Dermis blood vessel endothelial cell (primary cell): Measurements from ENCODE around the gene DIAPH3. TPM values are rescaled to one million over a fixed set of nuclear protein-coding genes. Genes with fewer than 3 reads are reported as not detected.

Experiments used
- DNase-seq: peaks from one replicate; pipeline ENCODE4 v3.0.0; 2010
- total RNA-seq: library from RNA; depleted of rRNA; stranded (reverse); fragments of >200 nt; gene quantifications from 2 replicates; pipeline ENCODE4 v1.2.3, GENCODE V29; 2014

Gene DIAPH3
- total RNA-seq, 1 donor from 2014 or later, result 8.7 TPM

GRCh38 chr13:59665732-59666131 lies 498.0 kb downstream of the DIAPH3 start:
- DNase-seq, result no peak

GRCh38 chr13:59665184-59665583 lies 498.5 kb downstream of the DIAPH3 start:
- DNase-seq, result no peak

- no peak for DNase-seq
Measured at GRCh38 chr13:59664586-59664985, 499.1 kb downstream of the DIAPH3 start.

GRCh38 chr13:59663707-59664106 lies 500.0 kb downstream of the DIAPH3 start:
- DNase-seq, result no peak

GRCh38 chr13:59660582-59660981 lies 503.1 kb downstream of the DIAPH3 start:
- no peak for DNase-seq

- DNase-seq, result no peak
Measured at GRCh38 chr13:59659981-59660380, 503.7 kb downstream of the DIAPH3 start.

GRCh38 chr13:59658738-59659330 lies 504.9 kb downstream of the DIAPH3 start:
- DNase-seq, result no peak

- DNase-seq, result no peak
Measured at GRCh38 chr13:59658027-59658737, 505.5 kb downstream of the DIAPH3 start.

- DNase-seq, result no peak
Measured at GRCh38 chr13:59653916-59654315, 509.8 kb downstream of the DIAPH3 start.

- DNase-seq, result no peak
Measured at GRCh38 chr13:59651479-59651878, 512.2 kb downstream of the DIAPH3 start.

GRCh38 chr13:59643906-59644626 lies 519.7 kb downstream of the DIAPH3 start:
- no peak for DNase-seq

- no peak for DNase-seq
Measured at GRCh38 chr13:59643364-59643841, 520.3 kb downstream of the DIAPH3 start.

GRCh38 chr13:59641817-59642216 lies 521.9 kb downstream of the DIAPH3 start:
- no peak for DNase-seq

- no peak for DNase-seq
Measured at GRCh38 chr13:59641261-59641660, 522.5 kb downstream of the DIAPH3 start.

GRCh38 chr13:59638404-59638803 lies 525.3 kb downstream of the DIAPH3 start:
- no peak for DNase-seq

- DNase-seq, result no peak
Measured at GRCh38 chr13:59635589-59635988, 528.1 kb downstream of the DIAPH3 start.

GRCh38 chr13:59633290-59633689 lies 530.4 kb downstream of the DIAPH3 start:
- peak; percentile 87 for DNase-seq

GRCh38 chr13:59631271-59631670 lies 532.5 kb downstream of the DIAPH3 start:
- DNase-seq, result no peak

GRCh38 chr13:59625111-59625510 lies 538.6 kb downstream of the DIAPH3 start:
- no peak for DNase-seq

GRCh38 chr13:59623206-59623915 lies 540.4 kb downstream of the DIAPH3 start:
- DNase-seq, result no peak

- no peak for DNase-seq
Measured at GRCh38 chr13:59621773-59622172, 542.0 kb downstream of the DIAPH3 start.
